ENCODE results near the gene SSTR4. TPM values are rescaled to one million over a fixed set of nuclear protein-coding genes. Genes with fewer than 3 reads are reported as not detected.
"Not testable (repeated sequence)": the region's sequence is repeated elsewhere in the genome, so short reads cannot be mapped to it uniquely, and the experiment has no call there.

The SSTR4 gene
- not detected in 2 replicates for total RNA-seq (2014; rRNA removed; shearing (Covaris generic); ENCODE audit: low replicate concordance)

- Histone ChIP-seq H2AFZ (ENCODE audit: low read length) (no peak within 1 kb of the TSS), H3K36me3 (ENCODE audit: insufficient read depth, low read length) (no peaks in the 10 kb centered on the region), H3K9me2 (replicated peaks; ENCODE audit: insufficient read depth, low read length) (no peaks in the 10 kb centered on the region), H3K4me3 (ENCODE audit: low read length) (no peak within 1 kb of the TSS), H3K4me2 (ENCODE audit: low read depth, low read length, poor library complexity, severe bottlenecking) (no peak within 1 kb of the TSS), H3K27me3 (ENCODE audit: low read length) (no peaks in the 10 kb centered on the region), H3K79me2 (ENCODE audit: low read length) (no peaks in the 10 kb centered on the region), H3K4me1 (ENCODE audit: low read length) (no peaks in the 10 kb centered on the region), H3K27ac (ENCODE audit: low read length) (no peak within 1 kb of the TSS), H4K20me1 (ENCODE audit: insufficient read depth, low read depth, low read length) (no peaks in the 10 kb centered on the region), H3K9me3 (ENCODE audit: low read length) (no peaks in the 10 kb centered on the region), H3K9ac (ENCODE audit: low read length) (no peak within 1 kb of the TSS)
- DNase-seq = no peak
These were observed at the start of gene SSTR4 for GRCh38 chr20:23034721-23035671. TSS of gene SSTR4 (plus strand) at chr20:23035312. CDS start at chr20:23035484, 172 bp downstream.

GRCh38 chr20:22986601-22987000, 48.5 kb upstream of the SSTR4 start:
- H3K4me3 ChIP-seq (ENCODE audit: low read length) = no peak overlapping the region
- no peak overlapping the region for H3K27ac ChIP-seq (ENCODE audit: low read length)
- peaks cover 4% of the 10 kb centered on the region; the same call in 1 of the 2 replicates for H3K4me1 ChIP-seq (ENCODE audit: low read length)
- no peaks in the 10 kb centered on the region for H3K36me3 ChIP-seq (ENCODE audit: insufficient read depth, low read length)
- H4K20me1 ChIP-seq (ENCODE audit: insufficient read depth, low read depth, low read length) = no peaks in the 10 kb centered on the region
- H3K9ac ChIP-seq (ENCODE audit: low read length) = no peak overlapping the region
- no peaks in the 10 kb centered on the region for H3K9me2 ChIP-seq (replicated peaks; ENCODE audit: insufficient read depth, low read length)
- no peaks in the 10 kb centered on the region for H3K79me2 ChIP-seq (ENCODE audit: low read length)
- no peaks in the 10 kb centered on the region for H3K27me3 ChIP-seq (ENCODE audit: low read length)
- H2AFZ ChIP-seq (ENCODE audit: low read length) = no peak overlapping the region
- H3K4me2 ChIP-seq (ENCODE audit: low read depth, low read length, poor library complexity, severe bottlenecking) = no peak overlapping the region
- no peak for DNase-seq
- H3K9me3 ChIP-seq (ENCODE audit: low read length) = no peaks in the 10 kb centered on the region

GRCh38 chr20:22991424-22991823, 43.7 kb upstream of the SSTR4 start:
- H3K4me2 ChIP-seq (ENCODE audit: low read depth, low read length, poor library complexity, severe bottlenecking); H3K79me2 ChIP-seq (ENCODE audit: low read length); H3K9ac ChIP-seq (ENCODE audit: low read length); H3K4me3 ChIP-seq (ENCODE audit: low read length); H3K36me3 ChIP-seq (ENCODE audit: insufficient read depth, low read length); H4K20me1 ChIP-seq (ENCODE audit: insufficient read depth, low read depth, low read length); H3K4me1 ChIP-seq (ENCODE audit: low read length); H3K27ac ChIP-seq (ENCODE audit: low read length); DNase-seq; H2AFZ ChIP-seq (ENCODE audit: low read length); H3K9me2 ChIP-seq (replicated peaks; ENCODE audit: insufficient read depth, low read length); H3K9me3 ChIP-seq (ENCODE audit: low read length); H3K27me3 ChIP-seq (ENCODE audit: low read length): not testable (repeated sequence)

- H3K36me3 ChIP-seq (ENCODE audit: insufficient read depth, low read length) = no peaks in the 10 kb centered on the region
- no peak for DNase-seq
- H3K9me2 ChIP-seq (replicated peaks; ENCODE audit: insufficient read depth, low read length) = no peaks in the 10 kb centered on the region
- no peak overlapping the region for H3K4me3 ChIP-seq (ENCODE audit: low read length)
- no peak overlapping the region for H3K27ac ChIP-seq (ENCODE audit: low read length)
- H3K4me1 ChIP-seq (ENCODE audit: low read length) = no peaks in the 10 kb centered on the region
- H4K20me1 ChIP-seq (ENCODE audit: insufficient read depth, low read depth, low read length) = no peaks in the 10 kb centered on the region
- H3K79me2 ChIP-seq (ENCODE audit: low read length) = no peaks in the 10 kb centered on the region
- no peak overlapping the region for H3K9ac ChIP-seq (ENCODE audit: low read length)
- H3K9me3 ChIP-seq (ENCODE audit: low read length) = no peaks in the 10 kb centered on the region
- H2AFZ ChIP-seq (ENCODE audit: low read length) = no peak overlapping the region
- 0 out of 2 replicates have a peak, but pooled peaks cover 3% of the 10 kb centered on the region for H3K27me3 ChIP-seq (ENCODE audit: low read length)
- no peak overlapping the region for H3K4me2 ChIP-seq (ENCODE audit: low read depth, low read length, poor library complexity, severe bottlenecking)
These were observed 41.3 kb upstream of the SSTR4 start for GRCh38 chr20:22993823-22994222.

- Histone ChIP-seq H4K20me1 (ENCODE audit: insufficient read depth, low read depth, low read length) (no peaks in the 10 kb centered on the region), H3K4me3 (ENCODE audit: low read length) (no peak overlapping the region), H3K79me2 (ENCODE audit: low read length) (no peaks in the 10 kb centered on the region), H3K4me1 (ENCODE audit: low read length) (peaks cover 1% of the 10 kb centered on the region), H2AFZ (ENCODE audit: low read length) (no peak overlapping the region), H3K27me3 (ENCODE audit: low read length) (0 out of 2 replicates have a peak, but pooled peaks cover 3% of the 10 kb centered on the region), H3K9ac (ENCODE audit: low read length) (no peak overlapping the region), H3K4me2 (ENCODE audit: low read depth, low read length, poor library complexity, severe bottlenecking) (no peak overlapping the region), H3K36me3 (ENCODE audit: insufficient read depth, low read length) (no peaks in the 10 kb centered on the region), H3K9me3 (ENCODE audit: low read length) (no peaks in the 10 kb centered on the region), H3K27ac (ENCODE audit: low read length) (no peak overlapping the region), H3K9me2 (replicated peaks; ENCODE audit: insufficient read depth, low read length) (no peaks in the 10 kb centered on the region)
- DNase-seq = no peak
These were observed 39.2 kb upstream of the SSTR4 start for GRCh38 chr20:22995923-22996322.

GRCh38 chr20:22998476-22998875, 36.6 kb upstream of the SSTR4 start:
- Histone ChIP-seq H3K4me2 (ENCODE audit: low read depth, low read length, poor library complexity, severe bottlenecking) (no peak overlapping the region), H2AFZ (ENCODE audit: low read length) (no peak overlapping the region), H3K79me2 (ENCODE audit: low read length) (no peaks in the 10 kb centered on the region), H3K36me3 (ENCODE audit: insufficient read depth, low read length) (no peaks in the 10 kb centered on the region), H3K9me3 (ENCODE audit: low read length) (no peaks in the 10 kb centered on the region), H3K27ac (ENCODE audit: low read length) (no peak overlapping the region), H3K27me3 (ENCODE audit: low read length) (0 out of 2 replicates have a peak, but pooled peaks cover 3% of the 10 kb centered on the region), H3K9me2 (replicated peaks; ENCODE audit: insufficient read depth, low read length) (no peaks in the 10 kb centered on the region), H3K9ac (ENCODE audit: low read length) (no peak overlapping the region), H3K4me3 (ENCODE audit: low read length) (no peak overlapping the region), H4K20me1 (ENCODE audit: insufficient read depth, low read depth, low read length) (no peaks in the 10 kb centered on the region), H3K4me1 (ENCODE audit: low read length) (peaks cover 7% of the 10 kb centered on the region)
- no peak for DNase-seq

- H3K9ac ChIP-seq (ENCODE audit: low read length) = no peak overlapping the region
- H3K4me3 ChIP-seq (ENCODE audit: low read length) = no peak overlapping the region
- H3K9me2 ChIP-seq (replicated peaks; ENCODE audit: insufficient read depth, low read length) = no peaks in the 10 kb centered on the region
- no peak overlapping the region for H3K4me2 ChIP-seq (ENCODE audit: low read depth, low read length, poor library complexity, severe bottlenecking)
- no peak overlapping the region for H2AFZ ChIP-seq (ENCODE audit: low read length)
- no peaks in the 10 kb centered on the region for H3K9me3 ChIP-seq (ENCODE audit: low read length)
- no peaks in the 10 kb centered on the region for H3K79me2 ChIP-seq (ENCODE audit: low read length)
- no peaks in the 10 kb centered on the region for H3K36me3 ChIP-seq (ENCODE audit: insufficient read depth, low read length)
- no peak for DNase-seq
- H4K20me1 ChIP-seq (ENCODE audit: insufficient read depth, low read depth, low read length) = no peaks in the 10 kb centered on the region
- peaks cover 7% of the 10 kb centered on the region for H3K4me1 ChIP-seq (ENCODE audit: low read length)
- H3K27me3 ChIP-seq (ENCODE audit: low read length) = 0 out of 2 replicates have a peak, but pooled peaks cover 3% of the 10 kb centered on the region
- no peak overlapping the region for H3K27ac ChIP-seq (ENCODE audit: low read length)
These were observed 35.4 kb upstream of the SSTR4 start for GRCh38 chr20:22999756-23000155.

GRCh38 chr20:23000232-23000947, 34.7 kb upstream of the SSTR4 start:
- Histone ChIP-seq H2AFZ (ENCODE audit: low read length) (no peak overlapping the region), H3K4me3 (ENCODE audit: low read length) (no peak overlapping the region), H3K4me2 (ENCODE audit: low read depth, low read length, poor library complexity, severe bottlenecking) (no peak overlapping the region), H3K79me2 (ENCODE audit: low read length) (no peaks in the 10 kb centered on the region), H3K9ac (ENCODE audit: low read length) (no peak overlapping the region), H4K20me1 (ENCODE audit: insufficient read depth, low read depth, low read length) (no peaks in the 10 kb centered on the region), H3K4me1 (ENCODE audit: low read length) (peaks cover 7% of the 10 kb centered on the region), H3K9me2 (replicated peaks; ENCODE audit: insufficient read depth, low read length) (no peaks in the 10 kb centered on the region), H3K9me3 (ENCODE audit: low read length) (no peaks in the 10 kb centered on the region), H3K36me3 (ENCODE audit: insufficient read depth, low read length) (no peaks in the 10 kb centered on the region), H3K27ac (ENCODE audit: low read length) (no peak overlapping the region), H3K27me3 (ENCODE audit: low read length) (no peaks in the 10 kb centered on the region)
- no peak for DNase-seq
